GM12865 (cell line): Measurements from ENCODE around the gene PYDC1.
"Not testable (repeated sequence)": the region's sequence is repeated elsewhere in the genome, so short reads cannot be mapped to it uniquely, and the experiment has no call there.

Source experiments
- DNase-seq: peaks from one replicate; pipeline ENCODE4 v3.0.0; 2010; ENCODE audit warnings: low read depth
- H3K4me3 ChIP-seq: 2 replicates; pipeline ENCODE4 v1.5.1; 2011; ENCODE audit warnings: mild to moderate bottlenecking, low read depth, low read length, control low read depth
- CTCF ChIP-seq: IDR thresholded peaks from 2 replicates; pipeline ENCODE4 v1.5.1; 2011; ENCODE audit warnings: low read length, control low read depth, low read depth, inconsistent platforms; ENCODE audit not compliant: insufficient read depth; ENCODE audit errors: missing control alignments

PYDC1 gene

GRCh38 chr16:31181102-31181830 lies 35.7 kb downstream of the PYDC1 start:
- no peak for TF ChIP-seq CTCF
- H3K4me3 ChIP-seq: peak overlapping the region; percentile 60
- no peak for DNase-seq

- DNase-seq: peak; percentile 96
- TF ChIP-seq CTCF: no peak
- H3K4me3 ChIP-seq: peak within 1 kb of the TSS; percentile 60
These were observed 37.0 kb downstream of the PYDC1 start, which contains the start of gene FUS for GRCh38 chr16:31179747-31180459. Gene FUS (plus strand): TSS chr16:31180139. CDS start chr16:31180215, 76 bp downstream.

- H3K4me3 ChIP-seq: peak overlapping the region; percentile 60
- no peak for DNase-seq
- TF ChIP-seq CTCF: no peak
These were observed 37.7 kb downstream of the PYDC1 start for GRCh38 chr16:31179219-31179746.

GRCh38 chr16:31177136-31177535 lies 39.8 kb downstream of the PYDC1 start:
- no peak for TF ChIP-seq CTCF
- H3K4me3 ChIP-seq: no peak overlapping the region
- no peak for DNase-seq

GRCh38 chr16:31170048-31170447 lies 46.9 kb downstream of the PYDC1 start:
- not testable (repeated sequence) for H3K4me3 ChIP-seq, DNase-seq

GRCh38 chr16:31168848-31169247 lies 48.1 kb downstream of the PYDC1 start:
- DNase-seq: no peak
- H3K4me3 ChIP-seq: no peak overlapping the region
- no peak for TF ChIP-seq CTCF

- no peak for DNase-seq
- H3K4me3 ChIP-seq: no peak overlapping the region
- TF ChIP-seq CTCF: no peak
These were observed 49.6 kb downstream of the PYDC1 start for GRCh38 chr16:31167315-31167714.
